ENCODE data around the gene RHOA. TPM values are rescaled to one million over a fixed set of nuclear protein-coding genes. Genes with fewer than 3 reads are reported as not detected.

RHOA gene
- total and polyA plus RNA-seq, 2 of the 13 experiments (the other 11 are each of a cell fraction or from before 2014, with no cell fraction given), result 131 to 177 TPM

GRCh38 chr3:49358217-49358883 is 53.4 kb downstream of the RHOA start, which contains the start of gene GPX1 (continued):
- peak; percentile 68; the same call in 1 of the 2 replicates for TF ChIP-seq BCL3 (CRISPR knock-in tag; IDR thresholded peaks at IDR 0.05)
- peak; percentile 80; the same call in 1 of the 2 replicates for TF ChIP-seq ZNF430 (CRISPR knock-in tag; IDR thresholded peaks at IDR 0.05)
- no peak for TF ChIP-seq ZNF329 (CRISPR knock-in tag; IDR thresholded peaks at IDR 0.05; ENCODE audit: low read depth)
- TF ChIP-seq ZNF616 (CRISPR knock-in tag; IDR thresholded peaks at IDR 0.05; ENCODE audit: low read depth), result no peak
- TF ChIP-seq ZFP62 (CRISPR knock-in tag; IDR thresholded peaks at IDR 0.05), result no peak
- TF ChIP-seq BCL6 (CRISPR knock-in tag; IDR thresholded peaks at IDR 0.05), result peak; percentile 32; the same call in 1 of the 2 replicates
- no peak for TF ChIP-seq HNRNPH1 (optimal IDR thresholded peaks at IDR 0.05; ENCODE audit: low read depth, low read length)
- no peak for TF ChIP-seq MIER2 (CRISPR knock-in tag; IDR thresholded peaks at IDR 0.05)
- TF ChIP-seq ZKSCAN5 (CRISPR knock-in tag; IDR thresholded peaks at IDR 0.05), result no peak; the same call in 1 of the 2 replicates
- TF ChIP-seq REPIN1 (CRISPR knock-in tag; IDR thresholded peaks at IDR 0.05; ENCODE audit: borderline replicate concordance, low read depth), result peak; percentile 95
- TF ChIP-seq LRRFIP1 (CRISPR knock-in tag; conservative IDR thresholded peaks at IDR 0.05), result no peak
- peak; percentile 86; the same call in 1 of the 2 replicates for TF ChIP-seq ZNF546 (CRISPR knock-in tag; conservative IDR thresholded peaks at IDR 0.05)
- no peak for TF ChIP-seq ZNF713 (CRISPR knock-in tag; IDR thresholded peaks at IDR 0.05)
- no peak for TF ChIP-seq PCBP2 (optimal IDR thresholded peaks at IDR 0.05; ENCODE audit: low read depth, low read length, poor library complexity, severe bottlenecking)
- no peak for TF ChIP-seq ZNF567 (CRISPR knock-in tag; IDR thresholded peaks at IDR 0.05; ENCODE audit: borderline replicate concordance)
- TF ChIP-seq HDAC1 (CRISPR knock-in tag; IDR thresholded peaks at IDR 0.05), result peak; percentile 79; the same call in 1 of the 2 replicates
- no peak for TF ChIP-seq ZNF761 (CRISPR knock-in tag; conservative IDR thresholded peaks at IDR 0.05)
- no peak for TF ChIP-seq SRSF9 (IDR thresholded peaks at IDR 0.05; ENCODE audit: borderline replicate concordance, insufficient read depth, low read depth, low read length, poor library complexity, severe bottlenecking)
- peak; percentile 84; the same call in 1 of the 2 replicates for TF ChIP-seq YEATS2 (CRISPR knock-in tag; IDR thresholded peaks at IDR 0.05; ENCODE audit: borderline replicate concordance)
- TF ChIP-seq KMT2A (CRISPR knock-in tag; IDR thresholded peaks at IDR 0.05), result peak; percentile 74; the same call in 1 of the 2 replicates
- peak; percentile 89 for TF ChIP-seq ZNF558 (CRISPR knock-in tag; IDR thresholded peaks at IDR 0.05; ENCODE audit: borderline replicate concordance)
- no peak for TF ChIP-seq TERF1 (CRISPR knock-in tag; IDR thresholded peaks at IDR 0.05)
- no peak for TF ChIP-seq MZF1 (CRISPR knock-in tag; IDR thresholded peaks at IDR 0.05; ENCODE audit: borderline replicate concordance)
- no peak for TF ChIP-seq CREBL2 (CRISPR knock-in tag; IDR thresholded peaks at IDR 0.05; ENCODE audit: borderline replicate concordance)
